PFSK-1 (cell line): ENCODE results near the gene ONECUT2.

Experiments used
- FOXP2 ChIP-seq: optimal IDR thresholded peaks from 2 replicates; pipeline ENCODE3; 2011; ENCODE audit warnings: borderline replicate concordance, control low read depth, inconsistent platforms; ENCODE audit not compliant: insufficient read depth; ENCODE audit errors: extremely low read length, extremely low read depth
- POLR2AphosphoS5 ChIP-seq: IDR thresholded peaks from 2 replicates; pipeline ENCODE4 v1.6.1; 2012; ENCODE audit warnings: low read depth, mild to moderate bottlenecking, control low read depth, low read length, moderate library complexity
- SIN3A ChIP-seq: IDR thresholded peaks from 2 replicates; pipeline ENCODE4 v1.6.1; 2012; ENCODE audit warnings: mild to moderate bottlenecking, low read length, moderate library complexity, borderline replicate concordance; ENCODE audit not compliant: insufficient read depth
- TAF1 ChIP-seq: IDR thresholded peaks from 2 replicates; pipeline ENCODE4 v1.6.1; 2012; ENCODE audit warnings: low read length, control low read depth, borderline replicate concordance; ENCODE audit not compliant: insufficient read depth
- TF ChIP-seq, protein P1 (sequence below), 2 experiments: IDR thresholded peaks; 2 replicates each; pipeline versions ENCODE4 v1.6.1 to v1.8.0; 2011 to 2012; ENCODE audit warnings: low read depth in 2 of 2, low read length in 2 of 2, control low read depth in 1 of 2, inconsistent platforms in 1 of 2, mild to moderate bottlenecking in 1 of 2, moderate library complexity in 1 of 2; ENCODE audit not compliant: insufficient read depth in 1 of 2

ONECUT2 gene

DNA sequence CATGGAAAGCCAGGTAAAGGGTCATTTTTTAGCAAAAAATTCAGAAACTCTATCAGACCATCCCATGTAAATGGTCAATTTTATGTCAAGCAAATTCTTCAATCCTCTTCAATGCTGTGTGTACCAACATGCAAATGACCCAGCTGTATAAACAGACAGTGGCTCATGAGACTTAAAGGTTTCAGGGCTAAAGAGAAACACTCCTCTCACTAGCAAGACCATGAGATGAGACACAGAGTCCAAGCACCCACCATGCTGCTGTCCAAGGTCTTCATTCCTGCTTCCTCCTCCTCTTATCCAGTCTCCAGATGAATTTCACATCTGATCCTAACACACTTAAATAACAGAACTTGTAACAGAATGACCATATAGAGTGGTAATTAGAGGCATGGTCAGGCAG lies 30.8 kb upstream of the ONECUT2 start:
- TF ChIP-seq FOXP2 (no peak), SIN3A (no peak), TAF1 (no peak), POLR2AphosphoS5 (no peak)
- TF ChIP-seq, protein P1, sequence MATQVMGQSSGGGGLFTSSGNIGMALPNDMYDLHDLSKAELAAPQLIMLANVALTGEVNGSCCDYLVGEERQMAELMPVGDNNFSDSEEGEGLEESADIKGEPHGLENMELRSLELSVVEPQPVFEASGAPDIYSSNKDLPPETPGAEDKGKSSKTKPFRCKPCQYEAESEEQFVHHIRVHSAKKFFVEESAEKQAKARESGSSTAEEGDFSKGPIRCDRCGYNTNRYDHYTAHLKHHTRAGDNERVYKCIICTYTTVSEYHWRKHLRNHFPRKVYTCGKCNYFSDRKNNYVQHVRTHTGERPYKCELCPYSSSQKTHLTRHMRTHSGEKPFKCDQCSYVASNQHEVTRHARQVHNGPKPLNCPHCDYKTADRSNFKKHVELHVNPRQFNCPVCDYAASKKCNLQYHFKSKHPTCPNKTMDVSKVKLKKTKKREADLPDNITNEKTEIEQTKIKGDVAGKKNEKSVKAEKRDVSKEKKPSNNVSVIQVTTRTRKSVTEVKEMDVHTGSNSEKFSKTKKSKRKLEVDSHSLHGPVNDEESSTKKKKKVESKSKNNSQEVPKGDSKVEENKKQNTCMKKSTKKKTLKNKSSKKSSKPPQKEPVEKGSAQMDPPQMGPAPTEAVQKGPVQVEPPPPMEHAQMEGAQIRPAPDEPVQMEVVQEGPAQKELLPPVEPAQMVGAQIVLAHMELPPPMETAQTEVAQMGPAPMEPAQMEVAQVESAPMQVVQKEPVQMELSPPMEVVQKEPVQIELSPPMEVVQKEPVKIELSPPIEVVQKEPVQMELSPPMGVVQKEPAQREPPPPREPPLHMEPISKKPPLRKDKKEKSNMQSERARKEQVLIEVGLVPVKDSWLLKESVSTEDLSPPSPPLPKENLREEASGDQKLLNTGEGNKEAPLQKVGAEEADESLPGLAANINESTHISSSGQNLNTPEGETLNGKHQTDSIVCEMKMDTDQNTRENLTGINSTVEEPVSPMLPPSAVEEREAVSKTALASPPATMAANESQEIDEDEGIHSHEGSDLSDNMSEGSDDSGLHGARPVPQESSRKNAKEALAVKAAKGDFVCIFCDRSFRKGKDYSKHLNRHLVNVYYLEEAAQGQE (IDR thresholded peaks at IDR 0.05; ENCODE audit: insufficient read depth in 1 of 2, low read depth in 2 of 2, low read length in 2 of 2) = peak in 1 of 2 experiments; percentile 79; a peak in 2 of 4 replicates

DNA sequence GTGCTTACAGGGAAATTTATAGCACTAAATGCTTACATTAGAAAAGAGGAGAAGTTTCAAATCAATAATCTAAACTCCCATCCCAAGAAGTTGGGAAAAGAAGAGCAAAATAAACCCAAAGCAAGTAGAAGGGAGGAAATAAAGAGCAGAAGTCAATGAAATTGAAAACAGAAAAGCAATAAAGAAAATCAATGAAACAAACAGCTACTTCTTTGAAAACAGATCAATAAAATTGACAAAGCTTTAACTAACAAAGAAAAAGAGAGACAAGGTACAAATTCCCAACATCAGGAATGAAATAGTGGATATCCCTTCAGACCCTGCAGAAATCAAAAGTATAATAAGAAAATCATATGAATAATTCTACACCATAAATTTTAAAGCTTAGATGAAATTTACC lies 25.5 kb upstream of the ONECUT2 start:
- TF ChIP-seq FOXP2 (no peak), POLR2AphosphoS5 (no peak), TAF1 (no peak), SIN3A (no peak)
- TF ChIP-seq, protein P1 (IDR thresholded peaks at IDR 0.05; ENCODE audit: insufficient read depth in 1 of 2, low read depth in 2 of 2, low read length in 2 of 2) = no peak

DNA sequence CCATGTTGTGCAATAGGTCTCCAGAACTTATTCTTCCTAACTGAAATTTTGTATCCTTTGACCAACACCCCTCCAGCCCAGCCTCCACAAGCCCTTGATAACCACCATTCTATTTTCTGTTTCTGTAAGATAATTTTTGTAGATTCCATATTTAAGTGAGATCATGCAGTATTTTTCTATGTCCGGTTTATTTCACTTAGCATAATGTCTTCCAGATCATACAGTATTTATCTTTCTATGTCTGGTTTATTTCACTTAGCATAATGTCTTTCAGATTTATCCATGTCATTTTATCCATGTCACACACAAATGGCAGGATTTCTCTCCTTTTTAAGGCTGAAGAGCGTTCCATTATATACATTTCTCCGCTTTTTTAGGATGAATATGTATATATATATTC lies 24.4 kb upstream of the ONECUT2 start:
- TF ChIP-seq SIN3A (no peak), FOXP2 (no peak), POLR2AphosphoS5 (no peak), TAF1 (no peak)
- TF ChIP-seq, protein P1 (IDR thresholded peaks at IDR 0.05; ENCODE audit: insufficient read depth in 1 of 2, low read depth in 2 of 2, low read length in 2 of 2) = no peak

DNA sequence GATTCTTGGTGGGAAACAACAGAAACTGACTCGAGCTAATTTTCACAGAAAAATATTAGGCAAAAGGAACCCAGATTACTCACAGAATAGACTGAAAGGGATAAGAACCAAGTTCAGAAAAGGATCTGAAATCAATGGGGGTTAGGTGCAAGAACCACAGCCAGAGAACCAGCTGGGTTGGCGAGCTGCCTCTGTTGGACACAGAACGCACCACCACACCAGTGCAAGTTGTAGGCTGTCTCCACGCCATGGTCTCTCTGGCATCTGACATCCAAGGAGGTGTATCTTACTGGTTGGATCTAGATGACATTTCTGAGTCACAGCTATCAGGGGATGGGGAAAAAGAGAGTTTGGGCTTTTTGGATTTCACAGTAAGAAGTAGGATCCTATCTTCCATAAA lies 18.6 kb upstream of the ONECUT2 start:
- TF ChIP-seq SIN3A = no peak
- TF ChIP-seq TAF1 = no peak
- TF ChIP-seq, protein P1 (IDR thresholded peaks at IDR 0.05; ENCODE audit: insufficient read depth in 1 of 2, low read depth in 2 of 2, low read length in 2 of 2) = no peak
- no peak for TF ChIP-seq POLR2AphosphoS5
- TF ChIP-seq FOXP2 = no peak

DNA sequence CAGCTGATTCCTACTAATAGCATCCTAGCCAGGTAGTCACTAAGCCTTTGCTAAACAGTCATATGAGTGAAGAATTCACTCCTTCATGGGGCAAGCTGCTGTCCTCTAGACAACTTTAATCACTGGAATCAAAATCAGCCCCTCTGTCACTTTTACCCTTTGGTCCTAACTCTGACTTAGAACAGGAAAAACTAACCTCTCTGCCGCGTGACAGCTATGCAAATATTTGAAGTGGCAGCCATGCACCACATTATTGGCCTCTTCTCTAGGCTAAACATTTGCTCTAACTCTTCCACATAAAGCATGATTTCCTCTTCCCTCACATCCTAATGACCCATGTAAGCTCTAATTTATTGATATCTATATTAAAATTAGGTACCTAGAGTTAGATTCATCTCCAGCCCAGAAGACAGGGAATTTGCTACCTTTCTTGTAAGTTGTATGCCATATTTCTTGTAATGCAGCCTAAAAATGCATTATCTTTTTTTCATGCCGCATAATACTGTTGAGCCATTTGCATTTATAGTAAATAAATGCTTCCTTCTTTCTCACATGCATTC lies 12.8 kb upstream of the ONECUT2 start:
- TF ChIP-seq SIN3A = no peak
- TF ChIP-seq, protein P1 (IDR thresholded peaks at IDR 0.05; ENCODE audit: insufficient read depth in 1 of 2, low read depth in 2 of 2, low read length in 2 of 2) = no peak
- no peak for TF ChIP-seq TAF1
- no peak for TF ChIP-seq POLR2AphosphoS5
- TF ChIP-seq FOXP2 = no peak
